GM18873 (cell line): ENCODE data around the gene XIRP1.

Experiments
- ATAC-seq: cut with Tn5 transposase; IDR thresholded peaks from one replicate; pipeline ENCODE4 v1.9.1; 2021; ENCODE audit warnings: mild to moderate bottlenecking, moderate library complexity, moderate number of reproducible peaks; ENCODE audit not compliant: unreplicated experiment, low FRiP score

Gene XIRP1

GRCh38 chr3:39146083-39146501 is 46.3 kb downstream of the XIRP1 start:
- ATAC-seq = no peak

GRCh38 chr3:39144748-39145380 is 47.5 kb downstream of the XIRP1 start:
- ATAC-seq = no peak

GRCh38 chr3:39144095-39144747 is 48.2 kb downstream of the XIRP1 start:
- no peak for ATAC-seq

DNA sequence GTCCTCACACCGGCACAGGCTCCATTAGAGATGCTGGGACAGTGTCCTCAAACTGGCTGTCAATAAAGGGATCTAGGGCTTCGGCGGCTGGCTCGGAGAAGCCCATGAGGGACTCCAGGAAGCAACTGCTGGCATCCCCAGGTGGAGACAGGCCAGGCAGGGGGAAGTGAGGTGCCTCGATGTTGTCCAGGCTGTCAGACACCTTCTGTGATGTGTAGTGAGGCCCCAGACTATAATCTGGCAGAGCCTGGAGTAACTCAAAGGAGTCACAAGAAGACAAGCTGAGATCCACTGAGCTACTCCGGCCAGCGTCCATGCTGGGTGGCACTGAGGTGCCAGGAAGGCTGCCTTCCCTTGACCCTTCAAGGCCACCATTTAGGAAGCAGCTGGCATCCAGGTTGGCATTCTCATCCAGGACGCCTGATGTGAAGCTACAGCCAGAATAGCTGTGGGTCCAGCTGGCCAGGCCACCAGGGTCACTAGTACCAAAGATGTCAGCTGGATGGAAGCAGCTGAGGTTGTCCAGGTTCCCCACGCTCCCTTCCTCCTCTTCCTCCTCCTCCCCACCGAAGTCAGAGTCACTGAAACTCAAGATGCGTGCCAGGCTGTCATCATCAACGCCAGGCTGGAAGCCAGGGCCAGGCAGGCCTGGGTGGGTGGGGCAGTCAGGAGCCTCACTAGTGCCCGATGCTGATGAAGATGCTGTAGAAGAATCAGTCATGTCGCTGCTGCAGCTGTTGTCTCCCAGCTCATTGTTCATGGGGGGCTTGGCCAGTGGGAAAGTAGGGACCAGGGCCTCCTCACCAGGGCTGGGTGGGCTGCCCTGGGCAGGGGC is 49.1 kb downstream of the XIRP1 start:
- no peak for ATAC-seq

GRCh38 chr3:39142067-39142466 is 50.3 kb downstream of the XIRP1 start:
- no peak for ATAC-seq

- no peak for ATAC-seq
Observed at GRCh38 chr3:39141171-39141995, 51.0 kb downstream of the XIRP1 start.

GRCh38 chr3:39140341-39140971 is 51.9 kb downstream of the XIRP1 start:
- no peak for ATAC-seq

GRCh38 chr3:39139442-39139841 is 53.0 kb downstream of the XIRP1 start:
- no peak for ATAC-seq

GRCh38 chr3:39138804-39139415 is 53.5 kb downstream of the XIRP1 start:
- ATAC-seq = no peak

DNA sequence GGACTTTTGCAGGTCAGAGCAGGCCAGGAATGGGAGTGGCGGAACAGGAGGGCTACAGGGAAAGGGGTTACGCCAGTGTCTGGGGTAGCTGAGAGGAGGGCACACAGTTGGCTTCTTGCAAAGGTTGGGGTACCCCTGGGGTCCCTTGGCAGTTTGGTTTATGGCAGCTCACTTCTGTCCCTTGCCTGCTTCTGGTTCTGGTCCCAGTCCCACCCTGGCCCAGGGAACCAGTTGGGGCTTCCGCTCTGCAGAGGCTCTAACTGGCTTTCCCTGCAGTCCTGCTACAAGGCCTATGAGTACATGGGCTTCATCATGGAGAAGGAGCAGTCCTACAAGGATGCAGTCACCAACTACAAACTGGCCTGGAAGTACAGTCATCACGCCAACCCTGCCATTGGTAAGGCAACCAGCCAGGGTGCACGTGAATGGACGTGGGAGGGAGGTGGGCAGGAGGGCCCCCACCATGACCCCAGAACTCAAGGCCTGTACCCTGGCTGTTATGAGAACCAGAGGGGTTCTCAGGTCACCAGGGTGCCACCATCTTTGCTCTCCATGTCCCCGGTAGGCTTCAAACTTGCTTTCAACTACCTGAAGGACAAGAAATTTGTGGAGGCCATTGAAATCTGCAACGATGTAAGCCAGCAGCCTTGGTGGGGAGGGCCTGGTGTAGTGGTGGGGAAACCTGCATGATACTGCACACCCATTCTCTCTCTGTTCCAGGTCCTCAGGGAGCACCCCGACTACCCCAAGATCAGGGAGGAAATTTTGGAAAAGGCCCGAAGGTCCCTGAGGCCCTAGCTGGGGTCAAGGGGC is 54.2 kb downstream of the XIRP1 start:
- no peak for ATAC-seq

- ATAC-seq = no peak
Observed at GRCh38 chr3:39137435-39137936, 54.9 kb downstream of the XIRP1 start.

DNA sequence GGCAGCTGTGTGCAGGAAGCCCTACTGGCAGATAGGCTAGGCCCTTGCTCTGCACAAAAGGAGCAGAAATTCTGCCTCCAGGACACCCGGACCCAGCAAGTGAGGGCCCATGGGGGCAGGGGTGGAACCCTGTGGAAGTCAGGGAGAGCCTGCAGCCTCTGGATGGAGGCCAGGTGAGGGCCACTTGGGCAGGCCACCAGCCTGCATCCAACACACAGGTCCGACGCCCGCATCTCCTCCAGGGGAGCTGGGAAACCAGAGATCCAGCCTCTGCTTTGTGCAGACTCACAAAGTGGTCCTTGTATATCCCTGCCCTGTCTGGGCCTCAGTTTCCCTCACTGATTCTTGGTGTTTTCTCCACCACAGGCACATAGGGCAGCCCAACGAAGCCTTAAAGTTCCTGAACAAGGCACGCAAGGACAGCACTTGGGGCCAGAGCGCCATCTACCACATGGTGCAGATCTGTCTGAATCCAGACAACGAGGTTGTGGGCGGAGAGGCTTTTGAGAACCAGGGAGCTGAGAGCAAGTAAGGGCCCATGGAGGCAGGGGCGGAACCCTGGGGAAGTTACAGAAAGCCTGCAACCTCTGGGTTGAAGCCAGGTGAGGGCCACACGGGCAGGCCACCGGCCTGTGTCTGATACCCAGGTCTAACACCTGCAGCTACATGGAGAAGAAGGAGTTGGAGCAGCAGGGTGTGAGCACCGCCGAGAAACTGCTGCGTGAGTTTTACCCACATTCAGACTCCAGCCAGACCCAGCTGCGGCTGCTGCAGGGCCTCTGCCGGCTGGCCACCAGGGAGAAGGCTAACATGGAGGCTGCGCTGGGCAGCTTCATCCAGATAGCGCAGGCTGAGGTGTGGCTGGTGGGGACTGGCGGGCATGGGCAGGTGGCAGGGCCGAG is 55.6 kb downstream of the XIRP1 start:
- no peak for ATAC-seq

DNA sequence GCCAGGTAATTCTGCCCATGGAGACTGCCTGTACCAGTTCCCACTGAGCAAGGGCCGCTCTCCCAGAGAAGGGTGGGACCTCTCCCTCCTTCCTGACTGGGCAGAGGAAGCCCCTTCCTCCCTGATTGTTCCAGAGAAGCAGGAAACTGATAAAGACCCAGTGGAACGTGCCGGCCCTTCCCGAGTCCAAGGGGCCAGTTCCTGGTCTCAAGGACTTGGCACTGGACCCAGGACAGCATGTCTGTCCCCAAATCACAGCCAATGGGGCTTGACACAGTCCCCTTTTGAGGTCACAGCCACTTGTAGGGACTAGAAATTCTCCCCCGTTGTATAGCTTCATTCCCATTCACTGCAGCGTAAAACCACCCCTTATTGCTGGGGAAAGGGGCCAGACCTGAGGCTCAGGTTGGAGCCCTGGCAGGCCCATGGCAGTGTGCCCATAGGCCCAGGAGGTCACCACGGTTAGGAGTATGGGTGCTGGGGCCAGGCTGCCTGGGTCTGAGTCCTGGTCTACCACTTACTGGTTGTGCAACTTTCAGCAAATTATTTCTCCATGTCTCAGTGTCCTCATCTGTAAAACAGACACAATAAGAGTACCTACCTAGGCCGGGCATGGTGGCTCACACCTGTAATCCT is 57.1 kb downstream of the XIRP1 start:
- no peak for ATAC-seq

DNA sequence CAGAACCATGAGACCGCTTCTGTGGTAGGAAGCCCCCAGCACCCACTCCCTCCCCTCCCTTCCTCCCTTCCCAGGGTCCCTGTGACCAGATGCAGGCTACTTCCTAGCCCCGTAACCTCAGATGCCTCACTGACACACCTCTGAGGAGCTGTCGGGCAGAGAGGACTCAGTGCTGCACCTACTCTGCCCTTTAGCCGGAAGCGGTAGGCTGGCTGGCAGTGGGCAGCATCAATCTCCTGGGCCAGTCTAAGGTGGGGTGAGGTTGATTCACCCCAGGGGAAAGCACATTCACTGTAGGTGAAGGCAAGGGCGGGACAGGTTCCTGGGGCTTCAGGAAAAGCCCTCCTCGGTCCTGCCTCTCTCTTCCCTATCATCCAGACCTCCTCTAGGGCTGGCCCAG is 58.1 kb downstream of the XIRP1 start:
- ATAC-seq = no peak

DNA sequence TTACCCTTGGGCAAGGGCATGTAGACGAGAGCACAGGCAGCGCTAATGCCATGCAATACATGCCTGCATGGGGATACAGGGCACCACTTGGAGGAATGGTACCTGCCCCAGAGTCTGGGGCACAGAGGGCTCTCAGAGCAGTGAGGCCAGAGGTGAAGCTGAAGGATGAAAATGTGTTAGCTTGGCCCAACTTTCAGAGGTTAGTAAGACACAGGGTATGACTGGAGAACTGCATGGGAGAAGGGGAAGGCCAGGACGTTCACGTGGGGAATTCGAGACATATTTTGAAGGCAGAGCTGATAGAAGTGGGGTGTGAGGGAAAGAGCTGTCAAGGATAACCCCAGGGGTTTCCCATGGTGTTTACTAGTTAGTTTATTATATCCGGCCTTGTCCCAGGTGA is 58.6 kb downstream of the XIRP1 start:
- no peak for ATAC-seq
